CMK (cell line): Measurements from ENCODE around the gene CACNA1B.
"Not testable (repeated sequence)": the region's sequence is repeated elsewhere in the genome, so short reads cannot be mapped to it uniquely, and the experiment has no call there.

Source experiments
- DNase-seq: peaks from one replicate; pipeline ENCODE4 v3.0.0-alpha.2; 2010; ENCODE audit warnings: low read depth

The CACNA1B gene

GRCh38 chr9:138099803-138100598 is 222.4 kb downstream of the CACNA1B start:
- DNase-seq = no peak

GRCh38 chr9:138100711-138101350 is 223.2 kb downstream of the CACNA1B start:
- no peak for DNase-seq

- no peak for DNase-seq
These were observed 224.1 kb downstream of the CACNA1B start for GRCh38 chr9:138101444-138102234.

- no peak for DNase-seq
These were observed 224.9 kb downstream of the CACNA1B start for GRCh38 chr9:138102246-138103051.

- no peak for DNase-seq
These were observed 225.7 kb downstream of the CACNA1B start for GRCh38 chr9:138103111-138103848.

- DNase-seq = no peak
These were observed 226.2 kb downstream of the CACNA1B start for GRCh38 chr9:138103849-138104206.

- no peak for DNase-seq
These were observed 226.9 kb downstream of the CACNA1B start for GRCh38 chr9:138104251-138105122.

- DNase-seq = no peak
These were observed 227.5 kb downstream of the CACNA1B start for GRCh38 chr9:138105123-138105415.

- DNase-seq = no peak
These were observed 228.3 kb downstream of the CACNA1B start for GRCh38 chr9:138105561-138106505.

GRCh38 chr9:138107039-138107438 is 229.5 kb downstream of the CACNA1B start:
- not testable (repeated sequence) for DNase-seq

- no peak for DNase-seq
These were observed 234.0 kb downstream of the CACNA1B start for GRCh38 chr9:138111607-138112006.

- no peak for DNase-seq
These were observed 234.6 kb downstream of the CACNA1B start for GRCh38 chr9:138112090-138112748.

GRCh38 chr9:138112791-138113600 is 235.4 kb downstream of the CACNA1B start:
- no peak for DNase-seq

- not testable (repeated sequence) for DNase-seq
These were observed 236.2 kb downstream of the CACNA1B start for GRCh38 chr9:138113701-138114325.

GRCh38 chr9:138114501-138115245 is 237.1 kb downstream of the CACNA1B start:
- no peak for DNase-seq

- no peak for DNase-seq
These were observed 237.9 kb downstream of the CACNA1B start for GRCh38 chr9:138115506-138115905.

- DNase-seq = no peak
These were observed 238.9 kb downstream of the CACNA1B start for GRCh38 chr9:138116521-138116920.
